SH-SY5Y (cell line): ENCODE results near the gene INPP4B.

Experiments
- GATA2 ChIP-seq: IDR thresholded peaks from 2 replicates; pipeline ENCODE4 v1.6.1; 2011; ENCODE audit warnings: mild to moderate bottlenecking, low read depth, low read length
- GATA3 ChIP-seq: IDR thresholded peaks from 2 replicates; pipeline ENCODE4 v1.6.1; 2011; ENCODE audit warnings: low read depth, mild to moderate bottlenecking, low read length, moderate library complexity

GRCh38 chr4:142307857-142308256 lies 538.2 kb downstream of the INPP4B start:
- TF ChIP-seq GATA2 (no peak), GATA3 (no peak)
